Activated CD4-positive, alpha-beta T cell treated with anti-CD3 and anti-CD28 coated beads for 1 hour (primary cell): Measurements from ENCODE around the gene NAA10.
A peak's percentile ranks its signal among the peaks of the same experiment; 100 is the strongest.
"Not testable (repeated sequence)": the region's sequence is repeated elsewhere in the genome, so short reads cannot be mapped to it uniquely, and the experiment has no call there.

ENCODE experiments used
- DNase-seq: peaks from one replicate; pipeline ENCODE4 v3.0.0-alpha.2; 2020

The NAA10 gene

DNA sequence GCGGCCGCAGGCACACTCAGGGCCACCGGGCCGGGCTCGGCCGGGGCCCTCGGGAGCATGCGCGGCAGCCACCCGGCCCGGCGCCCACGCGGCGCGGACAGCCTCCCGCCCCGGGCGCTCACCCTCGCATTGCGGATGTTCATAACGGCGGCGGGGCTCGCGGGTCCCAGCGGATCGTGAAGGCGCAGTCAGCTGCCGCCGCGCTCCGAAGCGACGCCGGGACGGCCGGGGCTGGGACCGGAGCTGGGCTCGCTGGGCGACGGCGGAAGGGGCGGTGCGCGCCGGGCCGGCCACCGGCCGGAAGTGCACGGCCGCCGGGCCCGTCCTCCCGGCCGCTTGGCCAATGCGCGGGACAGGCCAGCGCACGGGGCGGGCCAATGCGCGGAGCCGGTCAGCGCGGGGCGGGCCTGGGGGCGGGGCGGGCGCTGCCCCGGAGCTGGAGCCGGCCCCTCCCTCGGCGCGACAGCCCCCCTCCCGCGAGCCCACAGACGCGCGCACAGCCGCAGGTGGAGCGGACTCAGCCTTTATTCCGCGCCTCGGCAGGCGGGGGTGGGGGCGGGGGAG, at the start of gene NAA10:
TSS of gene NAA10 (minus strand) at position 276 of the 564 bp plus-strand sequence. CDS start at position 143, 133 bp downstream.
- DNase-seq, result no peak

DNA sequence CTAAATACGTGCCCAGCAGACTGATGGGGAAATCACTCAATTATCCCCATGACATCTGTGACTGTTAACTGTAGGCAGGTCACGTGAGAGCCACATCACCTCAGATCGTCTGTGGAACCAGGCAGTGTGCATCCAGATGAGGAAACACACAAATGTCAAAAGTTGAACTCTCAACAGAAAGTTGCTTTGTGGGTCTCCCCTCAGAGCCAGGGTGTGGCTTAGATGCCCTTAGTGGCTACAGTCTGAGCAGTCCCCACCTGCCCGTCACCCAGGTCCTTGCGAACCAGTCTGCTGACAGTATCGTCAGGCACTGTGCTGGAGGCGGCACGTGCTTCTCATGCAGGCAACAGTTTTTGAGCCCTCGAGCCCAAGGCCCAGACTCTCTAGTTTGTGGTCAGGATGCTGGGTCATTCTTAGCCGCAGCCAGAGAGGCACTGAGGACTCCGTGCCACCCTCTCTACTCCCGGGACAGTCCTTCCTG, 48.5 kb upstream of the NAA10 start:
- DNase-seq, result no peak

- peak; percentile 46 for DNase-seq
These were observed 47.1 kb upstream of the NAA10 start for GRCh38 chrX:153981771-153982533.

DNA sequence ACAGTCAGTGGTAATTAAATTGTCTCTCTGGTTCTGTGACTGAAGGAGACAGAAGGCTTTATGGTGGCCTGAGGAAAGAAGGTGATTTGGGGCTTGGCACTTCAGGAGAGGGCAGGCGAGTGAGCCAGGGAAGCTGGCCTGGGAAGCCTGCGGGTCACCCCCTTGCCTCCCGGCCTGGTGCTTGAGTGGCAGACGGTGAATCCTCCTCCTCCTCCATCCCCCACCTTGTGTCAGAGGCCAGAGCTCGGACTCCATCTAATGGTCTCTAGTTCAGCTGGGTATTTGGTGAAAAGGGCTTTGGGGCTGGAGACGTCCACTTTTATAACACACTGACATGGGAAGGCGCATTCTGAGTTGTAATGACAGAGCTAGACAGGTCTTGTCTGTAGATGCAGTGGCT, 46.4 kb upstream of the NAA10 start:
- no peak for DNase-seq

- not testable (repeated sequence) for DNase-seq
These were observed 45.6 kb upstream of the NAA10 start for GRCh38 chrX:153980394-153980793.

- no peak for DNase-seq
These were observed 40.0 kb upstream of the NAA10 start for GRCh38 chrX:153974726-153975286.

- no peak for DNase-seq
These were observed 39.3 kb upstream of the NAA10 start for GRCh38 chrX:153974003-153974725.

DNA sequence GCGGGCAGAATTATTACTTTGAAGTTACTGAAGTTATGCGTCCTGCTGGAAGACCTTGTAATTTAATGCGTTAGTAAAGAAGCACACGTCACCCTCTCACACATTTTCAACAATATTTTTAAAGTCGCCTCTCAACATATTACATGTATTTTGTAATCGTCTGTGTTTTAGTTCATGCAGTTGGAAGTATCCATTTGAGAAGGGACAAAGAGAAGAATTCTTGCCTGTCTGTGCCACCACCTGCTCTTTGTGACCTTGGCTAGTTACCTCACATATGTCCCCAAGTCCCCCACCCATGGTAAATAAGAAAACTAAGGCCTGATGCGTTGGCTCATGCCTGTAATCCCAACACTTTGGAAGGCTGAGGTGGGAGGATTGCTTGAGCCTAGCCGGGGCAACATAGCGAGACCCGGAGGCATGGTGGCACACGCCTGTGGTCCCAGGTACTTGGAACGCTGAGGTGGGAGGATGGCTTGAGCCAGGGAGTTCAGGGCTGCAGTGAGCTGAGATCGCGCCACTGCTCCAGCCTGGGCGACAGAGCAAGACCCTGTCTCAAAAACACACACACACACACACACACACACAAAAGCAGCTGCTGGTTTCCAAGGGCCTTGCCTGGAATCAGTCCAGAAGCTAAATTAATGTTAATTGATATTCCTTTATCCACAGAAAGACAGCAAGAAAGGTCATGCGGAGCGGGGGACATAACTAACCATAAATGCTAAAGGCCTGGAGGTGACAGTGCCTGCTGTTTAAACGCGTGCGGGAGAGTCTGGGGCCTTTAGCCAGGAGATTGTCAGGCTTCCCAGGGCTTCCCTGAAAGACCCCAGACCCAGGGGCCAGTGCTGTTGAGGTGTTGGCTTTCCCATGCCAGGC, 38.5 kb upstream of the NAA10 start:
- no peak for DNase-seq

DNA sequence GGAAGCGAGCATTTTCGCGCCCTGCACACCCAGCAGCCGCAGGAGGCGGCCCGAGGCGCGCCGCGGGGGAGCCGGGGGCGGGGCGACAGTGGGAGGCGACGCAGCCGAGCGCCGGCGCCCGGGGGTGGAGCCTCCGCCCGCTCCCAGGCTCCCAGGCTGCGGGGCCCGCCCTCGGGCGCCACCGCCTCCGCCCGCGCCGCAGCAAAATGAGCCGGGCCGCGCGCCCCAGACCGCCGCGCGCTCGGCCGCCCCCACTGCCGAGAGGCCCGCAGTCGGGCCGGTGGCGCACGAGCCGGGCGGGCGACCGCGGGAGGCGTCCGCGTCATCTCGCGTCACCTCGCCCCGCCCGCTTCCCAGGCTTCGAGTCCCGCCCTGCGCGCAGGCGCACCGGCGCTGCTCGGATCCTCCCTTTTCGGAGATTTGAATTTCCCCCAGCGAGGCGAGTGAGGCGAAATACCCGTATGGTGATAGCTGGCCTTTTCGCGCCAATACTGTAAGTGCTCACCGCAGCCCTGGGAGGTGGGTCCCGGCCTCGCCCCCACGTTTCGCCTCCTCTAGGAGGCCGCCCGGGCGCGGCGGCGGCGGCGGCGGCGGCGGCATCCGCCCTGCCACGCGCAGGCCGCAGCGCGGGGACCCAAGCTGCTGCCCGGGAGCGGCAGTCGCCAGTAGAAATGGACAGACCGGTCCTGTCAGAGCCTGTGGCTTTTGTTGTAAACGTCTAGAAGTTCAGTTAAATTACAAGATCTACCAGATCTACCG, 37.7 kb upstream of the NAA10 start, which contains the start of gene TMEM187:
TSS of gene TMEM187 (plus strand) at position 387 of the 759 bp plus-strand sequence. CDS start 9,309 bp downstream, outside the sequence.
- DNase-seq, result peak; percentile 78

GRCh38 chrX:153971450-153972367, 36.9 kb upstream of the NAA10 start, which contains the start of gene HCFC1:
Gene HCFC1, minus strand, starts transcription at chrX:153971818. Its CDS starts 978 bp downstream, at chrX:153970840.
- DNase-seq, result peak; percentile 85

DNA sequence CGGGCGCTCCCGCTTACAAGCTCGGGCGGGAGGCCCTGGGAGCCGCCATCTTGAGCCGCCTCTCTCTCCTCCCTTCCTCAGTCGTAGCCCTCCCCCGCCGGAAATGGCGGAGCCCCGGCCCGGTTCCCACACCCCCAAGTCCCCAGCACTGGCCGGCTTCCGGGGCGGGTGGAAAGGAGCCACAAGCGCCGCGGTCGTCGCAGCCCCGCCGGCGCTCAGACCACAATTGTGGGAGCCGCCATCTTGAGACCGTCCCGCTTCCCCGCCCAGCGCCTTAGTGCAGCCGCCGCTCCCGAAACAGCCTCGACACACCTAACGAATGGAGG, 36.2 kb upstream of the NAA10 start:
- DNase-seq, result peak; percentile 81

DNA sequence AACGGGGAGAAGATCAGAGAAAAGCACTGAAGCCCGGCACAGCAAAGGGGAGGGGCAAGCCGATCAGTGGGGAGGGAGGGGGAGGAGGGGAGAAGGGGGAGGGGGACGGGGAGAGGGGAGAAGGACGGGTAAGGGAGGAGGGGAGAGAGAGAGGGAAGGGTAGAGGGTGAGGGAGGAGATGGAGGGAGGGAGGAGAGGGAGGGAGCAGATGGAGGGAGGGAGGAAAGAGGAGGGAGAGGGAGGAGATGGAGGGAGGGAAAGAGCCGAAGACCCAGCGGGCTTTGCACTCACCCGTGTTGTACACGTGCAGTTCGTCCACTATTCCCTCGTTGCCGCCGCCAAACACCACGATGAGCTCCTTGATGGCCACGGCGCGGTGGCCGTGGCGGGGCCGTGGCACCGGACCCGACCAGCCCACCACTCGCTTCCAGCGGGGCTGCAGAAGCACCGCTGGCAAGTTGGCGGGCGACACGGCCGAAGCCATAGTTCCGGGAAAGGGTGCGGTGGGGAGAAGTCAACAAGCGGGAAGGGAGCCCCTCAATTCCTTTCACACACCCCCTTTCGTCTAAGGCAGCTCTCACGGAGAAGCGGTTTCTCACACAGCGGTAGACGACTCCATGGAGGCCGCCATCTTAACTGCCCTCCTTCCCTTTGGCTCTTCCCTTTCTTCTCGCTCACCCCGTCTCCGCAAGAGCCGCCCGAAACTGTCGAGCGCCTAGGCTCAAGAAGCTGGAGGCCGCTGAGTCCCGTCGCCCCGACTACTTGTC, 35.7 kb upstream of the NAA10 start:
- no peak for DNase-seq

- DNase-seq, result no peak
These were observed 35.1 kb upstream of the NAA10 start for GRCh38 chrX:153969904-153970356.

DNA sequence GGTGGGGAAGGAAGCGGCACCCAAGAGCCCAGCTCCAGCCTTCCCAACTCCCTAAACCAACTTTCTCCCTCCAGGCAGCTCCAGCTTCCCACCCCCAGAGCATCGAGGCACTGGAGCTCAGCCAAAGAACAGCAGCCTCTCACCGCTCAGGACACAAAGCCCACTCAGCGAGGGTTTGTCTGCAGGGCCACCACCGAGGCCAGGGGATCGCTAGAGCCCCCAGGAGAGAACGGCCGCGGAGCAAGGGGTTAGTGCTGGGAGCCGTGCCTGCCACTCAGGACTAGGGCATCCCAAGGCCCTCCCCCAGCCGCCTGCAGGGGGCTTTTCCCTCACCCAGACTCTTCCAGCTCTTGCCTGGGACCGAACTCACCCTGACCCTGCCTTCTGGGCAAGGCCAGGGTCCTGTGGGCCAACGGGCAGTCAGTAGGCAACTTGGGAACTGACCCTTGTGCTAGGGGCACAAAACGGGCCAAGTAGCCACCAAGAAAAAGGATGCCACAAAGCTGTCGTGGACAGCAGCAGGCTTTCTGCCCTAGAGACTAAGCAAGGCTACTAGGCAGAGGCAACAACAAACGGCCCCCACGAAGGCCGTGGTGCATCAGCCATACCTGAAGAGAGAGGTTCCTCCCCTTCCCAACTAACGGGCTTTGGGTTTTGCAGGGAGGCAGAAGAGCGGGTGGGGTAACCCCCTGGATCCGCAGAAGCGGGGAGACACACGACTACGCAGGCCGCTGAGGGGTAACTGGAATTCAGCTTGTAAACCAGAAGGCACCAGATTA, 34.5 kb upstream of the NAA10 start:
- no peak for DNase-seq

DNA sequence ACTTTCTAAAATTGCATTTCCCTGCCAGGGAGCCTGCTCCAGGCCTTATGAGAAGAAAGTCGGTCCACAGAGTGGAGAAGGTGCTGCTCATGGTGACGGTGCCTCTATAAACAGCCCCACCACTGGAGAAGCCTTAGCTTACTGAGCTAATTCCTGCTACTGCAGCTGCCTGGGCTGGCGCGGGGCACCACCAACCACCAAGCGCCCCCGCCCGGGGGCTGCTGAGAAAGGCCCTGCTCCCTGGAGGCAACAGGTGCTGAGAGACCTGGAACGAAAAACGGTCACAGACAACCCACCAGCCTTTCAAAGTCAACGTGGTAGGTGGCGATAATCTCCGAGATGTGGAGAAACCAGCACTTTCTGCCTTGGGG, 33.9 kb upstream of the NAA10 start:
- peak; percentile 24 for DNase-seq

DNA sequence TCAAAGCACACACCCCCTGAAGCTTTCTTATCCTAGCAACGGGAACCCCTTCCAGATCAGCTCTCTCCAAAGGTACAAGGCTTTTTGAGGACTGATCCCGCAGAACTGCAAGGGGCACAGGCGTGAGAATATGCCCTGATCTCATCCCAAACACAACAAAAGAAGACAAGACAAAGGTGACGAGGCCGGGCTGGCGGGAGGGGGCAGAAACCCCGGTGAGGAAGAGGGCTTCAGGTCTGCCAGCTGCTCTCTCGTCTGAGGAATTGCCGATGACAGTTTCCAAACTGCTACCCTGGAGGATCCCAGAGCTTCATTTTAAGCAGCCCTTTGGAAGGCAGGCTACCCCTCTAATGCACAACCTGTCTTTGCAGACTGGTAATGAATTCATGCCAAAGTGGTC, 33.4 kb upstream of the NAA10 start:
- DNase-seq, result no peak

GRCh38 chrX:153967536-153968224, 32.8 kb upstream of the NAA10 start:
- DNase-seq, result no peak
